Measurements from ENCODE around the gene ENTREP1.
"Not testable (repeated sequence)": the region's sequence is repeated elsewhere in the genome, so short reads cannot be mapped to it uniquely, and the experiment has no call there.

DNA sequence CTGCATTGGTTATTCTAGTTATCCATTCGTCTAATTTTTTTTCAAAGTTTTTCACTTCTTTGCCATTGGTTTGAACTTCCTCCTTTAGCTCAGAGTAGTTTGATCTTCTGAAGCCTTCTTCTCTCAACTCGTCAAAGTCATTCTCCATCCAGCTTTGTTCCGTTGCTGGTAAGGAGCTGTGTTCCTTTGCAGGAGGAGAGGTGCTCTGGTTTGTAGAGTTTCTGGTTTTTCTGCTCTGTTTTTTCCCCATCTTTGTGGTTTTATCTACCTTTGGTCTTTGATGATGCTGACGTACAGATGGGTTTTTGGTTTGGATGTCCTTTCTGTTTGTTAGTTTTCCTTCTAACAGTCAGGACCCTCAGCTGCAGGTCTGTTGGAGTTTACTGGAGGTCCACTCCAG is 114.6 kb downstream of the ENTREP1 start:
- TF ChIP-seq POLR2A (IDR thresholded peaks at IDR 0.05), result not testable (repeated sequence)
- TF ChIP-seq, protein P1, sequence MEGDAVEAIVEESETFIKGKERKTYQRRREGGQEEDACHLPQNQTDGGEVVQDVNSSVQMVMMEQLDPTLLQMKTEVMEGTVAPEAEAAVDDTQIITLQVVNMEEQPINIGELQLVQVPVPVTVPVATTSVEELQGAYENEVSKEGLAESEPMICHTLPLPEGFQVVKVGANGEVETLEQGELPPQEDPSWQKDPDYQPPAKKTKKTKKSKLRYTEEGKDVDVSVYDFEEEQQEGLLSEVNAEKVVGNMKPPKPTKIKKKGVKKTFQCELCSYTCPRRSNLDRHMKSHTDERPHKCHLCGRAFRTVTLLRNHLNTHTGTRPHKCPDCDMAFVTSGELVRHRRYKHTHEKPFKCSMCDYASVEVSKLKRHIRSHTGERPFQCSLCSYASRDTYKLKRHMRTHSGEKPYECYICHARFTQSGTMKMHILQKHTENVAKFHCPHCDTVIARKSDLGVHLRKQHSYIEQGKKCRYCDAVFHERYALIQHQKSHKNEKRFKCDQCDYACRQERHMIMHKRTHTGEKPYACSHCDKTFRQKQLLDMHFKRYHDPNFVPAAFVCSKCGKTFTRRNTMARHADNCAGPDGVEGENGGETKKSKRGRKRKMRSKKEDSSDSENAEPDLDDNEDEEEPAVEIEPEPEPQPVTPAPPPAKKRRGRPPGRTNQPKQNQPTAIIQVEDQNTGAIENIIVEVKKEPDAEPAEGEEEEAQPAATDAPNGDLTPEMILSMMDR (IDR thresholded peaks at IDR 0.05), result not testable (repeated sequence)
